NK-92 (cell line): ENCODE data around the gene NCOA6.
A peak's percentile ranks its signal among the peaks of the same experiment; 100 is the strongest.

ENCODE experiments used
- DNase-seq: peaks from one replicate; lab custom pipeline; 2025; ENCODE audit not compliant: unreplicated experiment; lab: John Stamatoyannopoulos, UW

NCOA6 gene

GRCh38 chr20:34705397-34706301 lies 119.8 kb downstream of the NCOA6 start:
- DNase-seq = no peak

- no peak for DNase-seq
These were observed 120.4 kb downstream of the NCOA6 start for GRCh38 chr20:34705008-34705396.

GRCh38 chr20:34704177-34705007 lies 121.1 kb downstream of the NCOA6 start, which contains the start of gene TP53INP2:
Gene TP53INP2, plus strand, starts transcription at chr20:34704344. Its CDS starts 4,396 bp downstream, at chr20:34708740.
- peak; percentile 26 for DNase-seq

GRCh38 chr20:34703424-34704176 lies 121.9 kb downstream of the NCOA6 start:
- DNase-seq = no peak

GRCh38 chr20:34703061-34703423 lies 122.4 kb downstream of the NCOA6 start:
- no peak for DNase-seq

GRCh38 chr20:34701405-34702085 lies 123.9 kb downstream of the NCOA6 start:
- no peak for DNase-seq

- DNase-seq = no peak
These were observed 132.0 kb downstream of the NCOA6 start for GRCh38 chr20:34693414-34693813.

- DNase-seq = no peak
These were observed 133.6 kb downstream of the NCOA6 start for GRCh38 chr20:34691838-34692237.

- no peak for DNase-seq
These were observed 136.0 kb downstream of the NCOA6 start for GRCh38 chr20:34689486-34689885.

- no peak for DNase-seq
These were observed 141.8 kb downstream of the NCOA6 start for GRCh38 chr20:34683667-34684066.

GRCh38 chr20:34680586-34681175 lies 144.8 kb downstream of the NCOA6 start:
- DNase-seq = no peak

GRCh38 chr20:34676642-34677373 lies 148.6 kb downstream of the NCOA6 start, which contains the start of gene PIGU:
Gene PIGU, minus strand, starts transcription at chr20:34677092. Its CDS starts 7 bp downstream, at chr20:34677085.
- peak; percentile 65 for DNase-seq

GRCh38 chr20:34675993-34676641 lies 149.3 kb downstream of the NCOA6 start:
- DNase-seq = no peak

- no peak for DNase-seq
These were observed 149.9 kb downstream of the NCOA6 start for GRCh38 chr20:34675561-34675960.

GRCh38 chr20:34673412-34673811 lies 152.0 kb downstream of the NCOA6 start:
- DNase-seq = no peak

GRCh38 chr20:34669094-34669493 lies 156.4 kb downstream of the NCOA6 start:
- no peak for DNase-seq
